ENCODE measurements around the gene TASP1. TPM values are rescaled to one million over a fixed set of nuclear protein-coding genes. Genes with fewer than 3 reads are reported as not detected.

The TASP1 gene
- polyA plus RNA-seq, 3 donors = 2.3 to 3.3 (median 2.6) TPM

- H3K27me3 Mint-ChIP-seq (ENCODE audit: low read depth in 3 of 3) = peaks cover 0 to 7% (median 2%) of the 10 kb centered on the region in 3 donors
- no peak overlapping the region for H3K4me3 Mint-ChIP-seq
- no peak overlapping the region for H3K27ac Mint-ChIP-seq
- no peaks in the 10 kb centered on the region for H3K36me3 Mint-ChIP-seq
- no peak overlapping the region for H3K9ac ChIP-seq (ENCODE audit: insufficient read depth, low read length, poor library complexity, severe bottlenecking)
- intact Hi-C loops (cut with micrococcal nuclease) = no loop called here
- H3K36me3 ChIP-seq (replicated peaks in 1 of 2; ENCODE audit: control insufficient read depth in 1 of 2, insufficient read depth in 2 of 2, low read length in 2 of 2) = no peaks in the 10 kb centered on the region
- WGBS (ENCODE audit: insufficient coverage) = 95% methylated on average over 9 of the region's 9 CpGs
- peaks cover 4 to 30% (median 11%) of the 10 kb centered on the region in 7 donors for H3K9me3 Mint-ChIP-seq
- no peak for DNase-seq
- H2AFZ ChIP-seq (ENCODE audit: insufficient read depth, low read depth, low read length, poor library complexity, severe bottlenecking) = no peak overlapping the region
- no peaks in the 10 kb centered on the region for H3K4me1 ChIP-seq (ENCODE audit: control insufficient read depth in 1 of 2, insufficient read depth in 2 of 2, low read length in 2 of 2)
- H3K4me1 Mint-ChIP-seq = no peaks in the 10 kb centered on the region
- H3K27me3 ChIP-seq (ENCODE audit: control insufficient read depth in 2 of 2, insufficient read depth in 2 of 2, low read length in 2 of 2) = no peaks in the 10 kb centered on the region
- no peak overlapping the region for H3K4me3 ChIP-seq (replicated peaks in 1 of 3; ENCODE audit: low read depth in 2 of 3, low read length in 3 of 3)
- no peak for TF ChIP-seq CTCF (IDR thresholded peaks at IDR 0.05)
- no peak overlapping the region for H3K4me2 ChIP-seq (replicated peaks; ENCODE audit: extremely low read depth, low read length, poor library complexity, severe bottlenecking)
- no peaks in the 10 kb centered on the region for H4K20me1 ChIP-seq (ENCODE audit: insufficient read depth, low read length)
- peaks cover 0 to 16% of the 10 kb centered on the region in 2 donors for H3K9me3 ChIP-seq (replicated peaks in 1 of 2; ENCODE audit: control insufficient read depth in 1 of 2, insufficient read depth in 1 of 2, low read length in 2 of 2)
- no peak overlapping the region for H3K27ac ChIP-seq (ENCODE audit: low read depth in 1 of 2, low read length in 2 of 2)
- no peaks in the 10 kb centered on the region for H3K79me2 ChIP-seq (ENCODE audit: insufficient read depth, low read length)
Observed at GRCh38 chr20:13344671-13345070, 294.1 kb downstream of the TASP1 start.

GRCh38 chr20:13342469-13343242 lies 296.1 kb downstream of the TASP1 start:
- WGBS (ENCODE audit: insufficient coverage) = 95% methylated on average over 4 of the region's 12 CpGs
- H3K79me2 ChIP-seq (ENCODE audit: insufficient read depth, low read length) = no peaks in the 10 kb centered on the region
- Mint-ChIP-seq H3K27ac (no peak overlapping the region), H3K4me3 (no peak overlapping the region), H3K27me3 (ENCODE audit: low read depth in 3 of 3) (peaks cover 0 to 7% (median 2%) of the 10 kb centered on the region in 3 donors), H3K9me3 (peaks cover 2 to 27% (median 11%) of the 10 kb centered on the region in 7 donors), H3K36me3 (no peaks in the 10 kb centered on the region), H3K4me1 (no peaks in the 10 kb centered on the region)
- intact Hi-C loops (cut with micrococcal nuclease) = no loop called here
- TF ChIP-seq CTCF (IDR thresholded peaks at IDR 0.05) = no peak
- no peaks in the 10 kb centered on the region for H3K27me3 ChIP-seq (ENCODE audit: control insufficient read depth in 2 of 2, insufficient read depth in 2 of 2, low read length in 2 of 2)
- H3K9me3 ChIP-seq (replicated peaks in 1 of 2; ENCODE audit: control insufficient read depth in 1 of 2, insufficient read depth in 1 of 2, low read length in 2 of 2) = peaks cover 0 to 16% of the 10 kb centered on the region in 2 donors
- H3K4me3 ChIP-seq (replicated peaks in 1 of 3; ENCODE audit: low read depth in 2 of 3, low read length in 3 of 3) = no peak overlapping the region
- H4K20me1 ChIP-seq (ENCODE audit: insufficient read depth, low read length) = no peaks in the 10 kb centered on the region
- H3K9ac ChIP-seq (ENCODE audit: insufficient read depth, low read length, poor library complexity, severe bottlenecking) = no peak overlapping the region
- no peaks in the 10 kb centered on the region for H3K4me1 ChIP-seq (ENCODE audit: control insufficient read depth in 1 of 2, insufficient read depth in 2 of 2, low read length in 2 of 2)
- no peak overlapping the region for H3K4me2 ChIP-seq (replicated peaks; ENCODE audit: extremely low read depth, low read length, poor library complexity, severe bottlenecking)
- H3K27ac ChIP-seq (ENCODE audit: low read depth in 1 of 2, low read length in 2 of 2) = no peak overlapping the region
- H3K36me3 ChIP-seq (replicated peaks in 1 of 2; ENCODE audit: control insufficient read depth in 1 of 2, insufficient read depth in 2 of 2, low read length in 2 of 2) = no peaks in the 10 kb centered on the region
- DNase-seq = no peak
- H2AFZ ChIP-seq (ENCODE audit: insufficient read depth, low read depth, low read length, poor library complexity, severe bottlenecking) = no peak overlapping the region
